Loucy (cell line): ENCODE measurements around the gene HOXD4.

Experiments
- H2AFZ ChIP-seq: fragments of 200-600 bp; sonication (generic); 2 replicates; pipeline ENCODE4 v1.6.0; 2016; ENCODE audit warnings: antibody characterized with exemption, mild to moderate bottlenecking, low read length, moderate library complexity
- H3F3A ChIP-seq: fragments of 200-600 bp; 2 replicates; pipeline ENCODE4 v1.6.0; 2016; ENCODE audit warnings: antibody characterized with exemption, low read depth, mild to moderate bottlenecking
- H3K27me3 ChIP-seq: fragments of 200-600 bp; sonication (generic); 2 replicates; pipeline ENCODE4 v1.6.1; 2014; ENCODE audit warnings: low read length, mild to moderate bottlenecking; ENCODE audit not compliant: insufficient read depth, poor library complexity, severe bottlenecking
- H3K36me3 ChIP-seq: fragments of 200-600 bp; sonication (generic); 2 replicates; pipeline ENCODE4 v1.6.1; 2016; ENCODE audit warnings: low read length; ENCODE audit not compliant: insufficient read depth
- H3K4me1 ChIP-seq: fragments of 200-600 bp; sonication (generic); 2 replicates; pipeline ENCODE4 v1.5.1; 2014; ENCODE audit warnings: low read length, mild to moderate bottlenecking; ENCODE audit not compliant: insufficient read depth, poor library complexity, severe bottlenecking
- H3K4me2 ChIP-seq: fragments of 200-600 bp; sonication (generic); 2 replicates; pipeline ENCODE4 v1.6.0; 2014; ENCODE audit warnings: antibody characterized with exemption, low read length, low read depth, mild to moderate bottlenecking; ENCODE audit not compliant: poor library complexity, severe bottlenecking
- H3K4me3 ChIP-seq: fragments of 200-600 bp; sonication (generic); 2 replicates; pipeline ENCODE4 v1.5.1; 2014; ENCODE audit warnings: low read length, mild to moderate bottlenecking, mixed read lengths; ENCODE audit not compliant: poor library complexity, severe bottlenecking
- H3K79me2 ChIP-seq: fragments of 200-600 bp; sonication (generic); 2 replicates; pipeline ENCODE4 v1.6.1; 2014; ENCODE audit warnings: low read length; ENCODE audit not compliant: insufficient read depth
- H3K9ac ChIP-seq: fragments of 200-600 bp; sonication (generic); 2 replicates; pipeline ENCODE4 v1.6.0; 2014; ENCODE audit warnings: mild to moderate bottlenecking, low read depth, low read length, moderate library complexity; ENCODE audit not compliant: poor library complexity, severe bottlenecking
- H3K9me2 ChIP-seq: fragments of 200-600 bp; sonication (generic); replicated peaks from 2 replicates; pipeline ENCODE4 v1.6.1; 2016; ENCODE audit warnings: low read depth, low read length, mixed read lengths
- H3K9me3 ChIP-seq: fragments of 200-600 bp; sonication (generic); 2 replicates; pipeline ENCODE4 v1.6.1; 2014; ENCODE audit warnings: mild to moderate bottlenecking, antibody characterized with exemption, low read length, low read depth; ENCODE audit not compliant: insufficient read depth
- H4K20me1 ChIP-seq: fragments of 200-600 bp; sonication (generic); 2 replicates; pipeline ENCODE4 v1.6.0; 2014; ENCODE audit warnings: antibody characterized with exemption, low read length, mild to moderate bottlenecking; ENCODE audit not compliant: insufficient read depth, poor library complexity, severe bottlenecking
- CTCF ChIP-seq: fragments of 200-600 bp; sonication (generic); conservative IDR thresholded peaks from 2 replicates; pipeline ENCODE4 v1.5.1; 2014; ENCODE audit warnings: mild to moderate bottlenecking, antibody characterized with exemption, low read length
- EZH2phosphoT487 ChIP-seq: fragments of 200-600 bp; IDR thresholded peaks from 2 replicates; pipeline ENCODE4 v1.6.1; 2018; ENCODE audit warnings: antibody characterized with exemption, mild to moderate bottlenecking, moderate library complexity, borderline replicate concordance

The HOXD4 gene

DNA sequence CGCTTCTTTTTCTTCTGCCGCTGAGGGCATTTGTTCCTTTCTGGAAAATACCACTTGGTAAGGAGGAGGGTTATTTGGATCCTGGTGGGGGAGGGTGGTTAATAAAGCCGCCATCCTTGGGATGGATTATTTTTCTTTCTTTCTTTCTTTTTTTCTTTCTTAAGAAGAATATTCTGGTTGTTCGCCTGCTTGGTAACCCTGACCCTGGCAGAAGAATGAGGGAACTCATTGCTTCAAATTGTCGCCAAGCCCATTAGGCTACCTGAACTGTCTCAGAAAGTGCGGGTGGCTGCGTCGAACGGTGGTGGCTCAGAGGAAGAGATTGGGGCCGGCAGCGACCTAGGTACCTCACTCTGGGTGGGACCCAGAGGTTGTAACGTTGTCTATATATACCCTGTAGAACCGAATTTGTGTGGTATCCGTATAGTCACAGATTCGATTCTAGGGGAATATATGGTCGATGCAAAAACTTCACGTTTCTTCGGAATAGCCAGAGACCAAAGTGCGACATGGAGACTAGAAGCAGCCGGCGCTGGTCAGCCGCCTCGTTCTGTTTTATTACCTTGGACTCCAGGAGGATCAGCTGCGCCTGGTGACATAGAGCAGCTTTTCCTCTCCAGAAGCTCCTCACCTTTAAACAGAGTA lies 1.3 kb upstream of the HOXD4 start:
- H3K36me3 ChIP-seq = no peaks in the 10 kb centered on the region
- H2AFZ ChIP-seq = no peak overlapping the region
- no peak overlapping the region for H3K4me3 ChIP-seq
- no peaks in the 10 kb centered on the region for H4K20me1 ChIP-seq
- H3K4me2 ChIP-seq = no peak overlapping the region
- H3K9me3 ChIP-seq = no peaks in the 10 kb centered on the region
- no peaks in the 10 kb centered on the region for H3K27me3 ChIP-seq
- H3K4me1 ChIP-seq = no peaks in the 10 kb centered on the region
- TF ChIP-seq CTCF = no peak
- TF ChIP-seq EZH2phosphoT487 = no peak
- no peaks in the 10 kb centered on the region for H3F3A ChIP-seq
- no peak overlapping the region for H3K9ac ChIP-seq
- H3K9me2 ChIP-seq = no peaks in the 10 kb centered on the region
- no peaks in the 10 kb centered on the region for H3K79me2 ChIP-seq

DNA sequence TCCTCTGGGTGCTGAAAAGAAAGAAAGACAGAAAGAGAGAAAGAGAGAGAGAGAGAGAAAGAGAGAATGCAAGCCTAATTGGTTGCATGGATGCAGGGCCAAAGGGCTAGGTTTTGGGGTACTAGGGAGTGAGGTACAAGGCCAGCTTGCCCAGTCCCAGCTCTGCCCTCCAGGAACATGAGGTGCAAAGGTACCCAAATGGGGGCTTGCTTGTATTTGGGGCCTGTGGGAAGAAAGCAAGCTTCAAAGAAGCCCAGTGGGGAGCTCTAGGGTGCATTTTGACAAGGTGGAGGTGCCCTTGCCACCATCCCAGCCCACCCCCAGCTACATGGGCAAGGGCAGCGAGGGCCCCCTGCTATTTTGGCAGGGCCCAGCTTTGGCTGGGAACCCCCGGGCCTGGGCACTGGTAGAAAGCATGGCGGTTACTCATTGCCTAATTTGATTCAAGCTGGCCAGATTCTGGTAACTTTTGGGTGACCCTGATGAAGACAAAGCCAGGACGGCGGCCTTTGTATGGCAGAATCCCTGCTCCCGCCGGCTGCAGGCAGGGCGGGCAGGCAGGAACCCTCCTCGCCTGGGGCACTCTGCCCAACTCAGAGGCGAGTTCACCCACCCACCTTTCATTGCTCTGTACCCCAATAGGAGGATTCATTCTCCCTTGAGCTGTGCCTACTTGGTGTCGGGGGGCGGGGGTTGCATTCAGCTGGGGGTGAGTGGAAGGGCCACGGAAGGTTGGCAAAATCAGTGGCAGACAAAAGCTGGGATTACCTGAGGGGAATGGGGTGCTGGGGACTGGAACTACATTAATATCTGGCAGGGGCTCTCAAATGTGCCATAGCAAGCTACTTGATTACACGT lies 537 bp upstream of the HOXD4 start:
- Histone ChIP-seq H3K36me3 (no peaks in the 10 kb centered on the region), H3K4me1 (no peaks in the 10 kb centered on the region), H2AFZ (no peak overlapping the region), H3K9ac (no peak overlapping the region), H3K4me2 (no peak overlapping the region), H3F3A (no peaks in the 10 kb centered on the region), H3K27me3 (no peaks in the 10 kb centered on the region), H4K20me1 (no peaks in the 10 kb centered on the region), H3K9me2 (no peaks in the 10 kb centered on the region), H3K4me3 (no peak overlapping the region), H3K79me2 (no peaks in the 10 kb centered on the region), H3K9me3 (no peaks in the 10 kb centered on the region)
- TF ChIP-seq CTCF (no peak), EZH2phosphoT487 (no peak)

DNA sequence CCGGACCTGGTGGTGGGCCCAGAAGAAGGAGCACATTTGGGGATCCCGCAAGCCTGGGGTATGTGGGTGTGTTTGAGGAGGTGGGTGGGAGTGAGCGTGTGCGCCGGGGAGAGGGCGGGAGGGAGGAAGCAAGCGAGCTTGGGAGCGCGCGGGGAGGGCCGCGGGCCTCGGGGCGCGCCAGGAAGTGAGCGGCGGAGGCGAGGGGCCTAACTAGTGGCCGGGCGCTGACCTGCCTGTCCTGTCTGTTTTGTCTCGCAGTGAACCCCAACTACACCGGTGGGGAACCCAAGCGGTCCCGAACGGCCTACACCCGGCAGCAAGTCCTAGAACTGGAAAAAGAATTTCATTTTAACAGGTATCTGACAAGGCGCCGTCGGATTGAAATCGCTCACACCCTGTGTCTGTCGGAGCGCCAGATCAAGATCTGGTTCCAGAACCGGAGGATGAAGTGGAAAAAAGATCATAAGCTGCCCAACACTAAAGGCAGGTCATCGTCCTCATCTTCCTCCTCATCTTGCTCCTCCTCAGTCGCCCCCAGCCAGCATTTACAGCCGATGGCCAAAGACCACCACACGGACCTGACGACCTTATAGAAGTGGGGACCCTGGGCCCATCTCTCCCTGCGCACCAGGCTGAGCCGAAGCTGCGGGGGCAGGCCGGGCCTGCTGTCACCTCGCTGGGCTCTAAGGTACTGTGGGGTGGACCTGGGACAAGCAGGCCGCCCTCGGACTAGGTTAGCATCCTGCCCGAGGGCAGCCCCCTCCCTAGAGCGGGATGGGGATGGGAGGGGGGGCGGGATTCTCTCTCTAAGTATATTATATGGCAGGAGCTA lies 1.2 kb downstream of the HOXD4 start:
- Histone ChIP-seq H3K36me3 (no peaks in the 10 kb centered on the region), H3K27me3 (no peaks in the 10 kb centered on the region), H4K20me1 (no peaks in the 10 kb centered on the region), H3K9me2 (no peaks in the 10 kb centered on the region), H3K4me3 (no peak overlapping the region), H3K9me3 (no peaks in the 10 kb centered on the region), H3K4me2 (no peak overlapping the region), H3K79me2 (no peaks in the 10 kb centered on the region), H3F3A (no peaks in the 10 kb centered on the region), H3K4me1 (no peaks in the 10 kb centered on the region), H3K9ac (no peak overlapping the region), H2AFZ (no peak overlapping the region)
- TF ChIP-seq CTCF (no peak), EZH2phosphoT487 (no peak)
